ENCODE measurements around the gene TMEM269. TPM values are rescaled to one million over a fixed set of nuclear protein-coding genes. Genes with fewer than 3 reads are reported as not detected.
A peak's percentile ranks its signal among the peaks of the same experiment; 100 is the strongest.

The TMEM269 gene
- total and polyA plus RNA-seq, 9 of the 15 experiments (the other 6 are each of a cell fraction or from before 2014, with no cell fraction given): 0.09 to 0.49 (median 0.21) TPM

- TF ChIP-seq HNRNPK (IDR thresholded peaks at IDR 0.05; ENCODE audit: low read depth, low read length, poor library complexity, severe bottlenecking) (no peak), PYGO2 (tag; IDR thresholded peaks at IDR 0.05) (no peak), XRCC3 (IDR thresholded peaks at IDR 0.05) (no peak), PTBP1 (IDR thresholded peaks at IDR 0.05; ENCODE audit: low read depth, low read length) (no peak), ESRRB (CRISPR knock-in tag; IDR thresholded peaks at IDR 0.05; ENCODE audit: borderline replicate concordance) (no peak), NFIX (CRISPR knock-in tag; IDR thresholded peaks at IDR 0.05; ENCODE audit: low read depth) (no peak), ZNF23 (CRISPR knock-in tag; IDR thresholded peaks at IDR 0.05) (no peak), NFXL1 (CRISPR knock-in tag; IDR thresholded peaks at IDR 0.05) (no peak), KDM4B (IDR thresholded peaks at IDR 0.05; ENCODE audit: borderline replicate concordance in 2 of 2, low read depth in 1 of 2) (peak in 1 of 2 experiments; percentile 74; a peak in 2 of 4 replicates), MLX (CRISPR knock-in tag; conservative IDR thresholded peaks at IDR 0.05) (no peak), ZNF277 (CRISPR knock-in tag; IDR thresholded peaks at IDR 0.05; ENCODE audit: borderline replicate concordance) (no peak), HDAC6 (IDR thresholded peaks at IDR 0.05; ENCODE audit: low read depth, low read length) (peak; percentile 83), PCBP1 (IDR thresholded peaks at IDR 0.05; ENCODE audit: low read depth, low read length, poor library complexity, severe bottlenecking) (peak; percentile 75), SUPT5H (IDR thresholded peaks at IDR 0.05) (peak; percentile 98), ZBED1 (IDR thresholded peaks at IDR 0.05) (no peak; the same call in 1 of the 2 replicates), SIN3B (IDR thresholded peaks at IDR 0.05; ENCODE audit: low read depth) (peak; percentile 81), CBX3 (IDR thresholded peaks at IDR 0.05; ENCODE audit: borderline replicate concordance in 1 of 2, low read length in 2 of 2) (no peak)
- TF ChIP-seq, protein P1, sequence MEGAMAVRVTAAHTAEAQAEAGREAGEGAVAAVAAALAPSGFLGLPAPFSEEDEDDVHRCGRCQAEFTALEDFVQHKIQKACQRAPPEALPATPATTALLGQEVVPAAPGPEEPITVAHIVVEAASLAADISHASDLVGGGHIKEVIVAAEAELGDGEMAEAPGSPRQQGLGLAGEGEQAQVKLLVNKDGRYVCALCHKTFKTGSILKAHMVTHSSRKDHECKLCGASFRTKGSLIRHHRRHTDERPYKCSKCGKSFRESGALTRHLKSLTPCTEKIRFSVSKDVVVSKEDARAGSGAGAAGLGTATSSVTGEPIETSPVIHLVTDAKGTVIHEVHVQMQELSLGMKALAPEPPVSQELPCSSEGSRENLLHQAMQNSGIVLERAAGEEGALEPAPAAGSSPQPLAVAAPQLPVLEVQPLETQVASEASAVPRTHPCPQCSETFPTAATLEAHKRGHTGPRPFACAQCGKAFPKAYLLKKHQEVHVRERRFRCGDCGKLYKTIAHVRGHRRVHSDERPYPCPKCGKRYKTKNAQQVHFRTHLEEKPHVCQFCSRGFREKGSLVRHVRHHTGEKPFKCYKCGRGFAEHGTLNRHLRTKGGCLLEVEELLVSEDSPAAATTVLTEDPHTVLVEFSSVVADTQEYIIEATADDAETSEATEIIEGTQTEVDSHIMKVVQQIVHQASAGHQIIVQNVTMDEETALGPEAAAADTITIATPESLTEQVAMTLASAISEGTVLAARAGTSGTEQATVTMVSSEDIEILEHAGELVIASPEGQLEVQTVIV (CRISPR knock-in tag; IDR thresholded peaks at IDR 0.05; ENCODE audit: borderline replicate concordance): no peak
- TF ChIP-seq, protein P2, sequence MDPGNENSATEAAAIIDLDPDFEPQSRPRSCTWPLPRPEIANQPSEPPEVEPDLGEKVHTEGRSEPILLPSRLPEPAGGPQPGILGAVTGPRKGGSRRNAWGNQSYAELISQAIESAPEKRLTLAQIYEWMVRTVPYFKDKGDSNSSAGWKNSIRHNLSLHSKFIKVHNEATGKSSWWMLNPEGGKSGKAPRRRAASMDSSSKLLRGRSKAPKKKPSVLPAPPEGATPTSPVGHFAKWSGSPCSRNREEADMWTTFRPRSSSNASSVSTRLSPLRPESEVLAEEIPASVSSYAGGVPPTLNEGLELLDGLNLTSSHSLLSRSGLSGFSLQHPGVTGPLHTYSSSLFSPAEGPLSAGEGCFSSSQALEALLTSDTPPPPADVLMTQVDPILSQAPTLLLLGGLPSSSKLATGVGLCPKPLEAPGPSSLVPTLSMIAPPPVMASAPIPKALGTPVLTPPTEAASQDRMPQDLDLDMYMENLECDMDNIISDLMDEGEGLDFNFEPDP (CRISPR knock-in tag; IDR thresholded peaks at IDR 0.05): no peak
- TF ChIP-seq, protein P3, sequence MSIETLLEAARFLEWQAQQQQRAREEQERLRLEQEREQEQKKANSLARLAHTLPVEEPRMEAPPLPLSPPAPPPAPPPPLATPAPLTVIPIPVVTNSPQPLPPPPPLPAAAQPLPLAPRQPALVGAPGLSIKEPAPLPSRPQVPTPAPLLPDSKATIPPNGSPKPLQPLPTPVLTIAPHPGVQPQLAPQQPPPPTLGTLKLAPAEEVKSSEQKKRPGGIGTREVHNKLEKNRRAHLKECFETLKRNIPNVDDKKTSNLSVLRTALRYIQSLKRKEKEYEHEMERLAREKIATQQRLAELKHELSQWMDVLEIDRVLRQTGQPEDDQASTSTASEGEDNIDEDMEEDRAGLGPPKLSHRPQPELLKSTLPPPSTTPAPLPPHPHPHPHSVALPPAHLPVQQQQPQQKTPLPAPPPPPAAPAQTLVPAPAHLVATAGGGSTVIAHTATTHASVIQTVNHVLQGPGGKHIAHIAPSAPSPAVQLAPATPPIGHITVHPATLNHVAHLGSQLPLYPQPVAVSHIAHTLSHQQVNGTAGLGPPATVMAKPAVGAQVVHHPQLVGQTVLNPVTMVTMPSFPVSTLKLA (conservative IDR thresholded peaks at IDR 0.05): peak; percentile 74 to 86
Measured at GRCh38 chr1:42766741-42767509, 17.9 kb upstream of the TMEM269 start, which contains the start of the genes C1orf50 and P3H1 (continued).
